Vagina (tissue), 2 donors: ENCODE results near the gene LRRC10.
"Not testable (repeated sequence)": the region's sequence is repeated elsewhere in the genome, so short reads cannot be mapped to it uniquely, and the experiment has no call there.

Experiments used
- POLR2A ChIP-seq, 2 donors: fragments of 450-650 bp; IDR thresholded peaks; one replicate each; pipeline ENCODE4 v1.6.1; 2017; ENCODE audit warnings: antibody characterized with exemption in 2 of 2, mild to moderate bottlenecking in 2 of 2, moderate library complexity in 2 of 2
- POLR2AphosphoS5 ChIP-seq, 2 donors: sonication (generic); formaldehyde crosslinking; IDR thresholded peaks; one replicate each; pipeline ENCODE4 v1.9.0; 2017; ENCODE audit warnings: antibody characterized with exemption in 2 of 2, mild to moderate bottlenecking in 2 of 2, low read depth in 1 of 2; ENCODE audit not compliant: insufficient read depth in 1 of 2
- TF ChIP-seq, protein P1 (sequence below), 3 experiments: fragments of 450-650 bp in 2 of 3; fragments of 200-600 bp in 1 of 3; sonication (generic) in 1 of 3; IDR thresholded peaks; one replicate each; pipeline ENCODE4 v1.5.1; 2017 to 2019; ENCODE audit warnings: antibody characterized with exemption in 3 of 3, mild to moderate bottlenecking in 2 of 3, moderate library complexity in 2 of 3

DNA sequence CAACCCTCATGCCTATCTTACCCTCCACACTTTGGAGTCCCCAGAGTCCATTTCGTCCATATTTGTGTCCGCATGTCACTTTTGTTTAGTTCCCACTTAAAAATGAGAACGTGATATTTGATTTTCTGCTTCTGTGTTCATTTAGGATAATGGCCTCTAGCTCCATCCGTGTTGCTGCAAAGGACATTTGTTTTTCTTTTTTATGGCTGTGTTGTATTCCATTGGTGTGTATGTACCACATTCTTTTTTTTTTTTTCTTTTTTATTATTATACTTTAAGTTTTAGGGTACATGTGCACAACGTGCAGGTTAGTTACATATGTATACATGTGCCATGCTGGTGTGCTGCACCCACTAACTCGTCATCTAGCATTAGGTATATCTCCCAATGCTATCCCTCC lies 7.2 kb downstream of the LRRC10 start:
- TF ChIP-seq, protein P1, sequence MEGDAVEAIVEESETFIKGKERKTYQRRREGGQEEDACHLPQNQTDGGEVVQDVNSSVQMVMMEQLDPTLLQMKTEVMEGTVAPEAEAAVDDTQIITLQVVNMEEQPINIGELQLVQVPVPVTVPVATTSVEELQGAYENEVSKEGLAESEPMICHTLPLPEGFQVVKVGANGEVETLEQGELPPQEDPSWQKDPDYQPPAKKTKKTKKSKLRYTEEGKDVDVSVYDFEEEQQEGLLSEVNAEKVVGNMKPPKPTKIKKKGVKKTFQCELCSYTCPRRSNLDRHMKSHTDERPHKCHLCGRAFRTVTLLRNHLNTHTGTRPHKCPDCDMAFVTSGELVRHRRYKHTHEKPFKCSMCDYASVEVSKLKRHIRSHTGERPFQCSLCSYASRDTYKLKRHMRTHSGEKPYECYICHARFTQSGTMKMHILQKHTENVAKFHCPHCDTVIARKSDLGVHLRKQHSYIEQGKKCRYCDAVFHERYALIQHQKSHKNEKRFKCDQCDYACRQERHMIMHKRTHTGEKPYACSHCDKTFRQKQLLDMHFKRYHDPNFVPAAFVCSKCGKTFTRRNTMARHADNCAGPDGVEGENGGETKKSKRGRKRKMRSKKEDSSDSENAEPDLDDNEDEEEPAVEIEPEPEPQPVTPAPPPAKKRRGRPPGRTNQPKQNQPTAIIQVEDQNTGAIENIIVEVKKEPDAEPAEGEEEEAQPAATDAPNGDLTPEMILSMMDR (IDR thresholded peaks at IDR 0.05), result not testable (repeated sequence)
- not testable (repeated sequence) for TF ChIP-seq POLR2AphosphoS5 (IDR thresholded peaks at IDR 0.05; ENCODE audit: insufficient read depth in 1 of 2, low read depth in 1 of 2); POLR2A (IDR thresholded peaks at IDR 0.05)
